Measurements from ENCODE around the gene KCNJ10.

GRCh38 chr1:159955456-159955855 lies 114.5 kb downstream of the KCNJ10 start:
- TF ChIP-seq CTCF (IDR thresholded peaks at IDR 0.05) (no peak), POLR2A (IDR thresholded peaks at IDR 0.05) (no peak)

Measured in right lobe of liver (tissue), 4 donors.